OCI-LY1 (cell line): ENCODE measurements around the gene AASS.

Experiments
- EZH2 ChIP-seq: fragments of 200-600 bp; sonication (generic), shearing (Covaris generic); IDR thresholded peaks from 2 replicates; pipeline ENCODE4 v1.8.0; 2017; ENCODE audit warnings: borderline replicate concordance, mixed run types, mild to moderate bottlenecking, antibody characterized with exemption, low read length, moderate library complexity, mixed read lengths
- TF ChIP-seq, protein P1 (sequence below): fragments of 200-600 bp; sonication (generic), shearing (Covaris generic); IDR thresholded peaks from 2 replicates; pipeline ENCODE4 v1.5.1; 2017; ENCODE audit warnings: mild to moderate bottlenecking, antibody characterized with exemption, low read length, moderate library complexity, mixed read lengths

GRCh38 chr7:122136078-122136477, 8.0 kb downstream of the AASS start:
- TF ChIP-seq, protein P1, sequence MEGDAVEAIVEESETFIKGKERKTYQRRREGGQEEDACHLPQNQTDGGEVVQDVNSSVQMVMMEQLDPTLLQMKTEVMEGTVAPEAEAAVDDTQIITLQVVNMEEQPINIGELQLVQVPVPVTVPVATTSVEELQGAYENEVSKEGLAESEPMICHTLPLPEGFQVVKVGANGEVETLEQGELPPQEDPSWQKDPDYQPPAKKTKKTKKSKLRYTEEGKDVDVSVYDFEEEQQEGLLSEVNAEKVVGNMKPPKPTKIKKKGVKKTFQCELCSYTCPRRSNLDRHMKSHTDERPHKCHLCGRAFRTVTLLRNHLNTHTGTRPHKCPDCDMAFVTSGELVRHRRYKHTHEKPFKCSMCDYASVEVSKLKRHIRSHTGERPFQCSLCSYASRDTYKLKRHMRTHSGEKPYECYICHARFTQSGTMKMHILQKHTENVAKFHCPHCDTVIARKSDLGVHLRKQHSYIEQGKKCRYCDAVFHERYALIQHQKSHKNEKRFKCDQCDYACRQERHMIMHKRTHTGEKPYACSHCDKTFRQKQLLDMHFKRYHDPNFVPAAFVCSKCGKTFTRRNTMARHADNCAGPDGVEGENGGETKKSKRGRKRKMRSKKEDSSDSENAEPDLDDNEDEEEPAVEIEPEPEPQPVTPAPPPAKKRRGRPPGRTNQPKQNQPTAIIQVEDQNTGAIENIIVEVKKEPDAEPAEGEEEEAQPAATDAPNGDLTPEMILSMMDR = no peak
- no peak for TF ChIP-seq EZH2
